H1 (cell line): ENCODE measurements around the gene CHST12. TPM values are rescaled to one million over a fixed set of nuclear protein-coding genes. Genes with fewer than 3 reads are reported as not detected.

ENCODE experiments used
- CTCF ChIA-PET: fragments of 300-600 bp; sonication (Branson Sonifier 250); formaldehyde crosslinking; loops from one replicate; lab custom pipeline; 2021; ENCODE audit not compliant: partially characterized antibody; lab: Charles Lee
- POLR2A ChIA-PET: fragments of 300-600 bp; sonication (Branson Sonifier 250); formaldehyde crosslinking; loops from one replicate; lab custom pipeline; 2021; ENCODE audit warnings: inconsistent platforms; ENCODE audit not compliant: partially characterized antibody; lab: Charles Lee
- DNase-seq, 2 experiments: peaks; one replicate each; pipeline versions ENCODE4 v3.0.0 to v3.0.0-alpha.2; 2010 to 2022; ENCODE audit warnings: low spot score in 2 of 2, low read depth in 1 of 2, mixed read lengths in 1 of 2
- FAIRE-seq: peaks from 2 replicates; lab custom pipeline; 2011; peaks lifted over from hg19 to GRCh38; lab: Jason Lieb, UNC
- H2AFZ ChIP-seq: 2 replicates; pipeline ENCODE4 v1.8.1; 2012; ENCODE audit warnings: low read length, inconsistent platforms
- H2AK5ac ChIP-seq: 2 replicates; pipeline ENCODE4 v1.6.1; 2013; ENCODE audit warnings: low read depth, low read length
- H2BK120ac ChIP-seq: replicated peaks from 2 replicates; pipeline ENCODE3; 2013; ENCODE audit warnings: low read depth, low read length, inconsistent platforms
- H2BK12ac ChIP-seq: 2 replicates; pipeline ENCODE4 v1.6.1; 2013; ENCODE audit warnings: low read depth, low read length
- H2BK15ac ChIP-seq: 2 replicates; pipeline ENCODE4 v1.6.1; 2013; ENCODE audit warnings: low read length
- H2BK20ac ChIP-seq: 2 replicates; pipeline ENCODE4 v1.6.1; 2013; ENCODE audit warnings: low read length
- H2BK5ac ChIP-seq: 2 replicates; pipeline ENCODE4 v1.6.1; 2013; ENCODE audit warnings: low read depth, low read length
- H3K14ac ChIP-seq: 2 replicates; pipeline ENCODE4 v1.6.1; 2013; ENCODE audit warnings: inconsistent platforms; ENCODE audit not compliant: insufficient read length
- H3K18ac ChIP-seq: 2 replicates; pipeline ENCODE4 v1.6.1; 2013; ENCODE audit warnings: low read length; ENCODE audit errors: extremely low read depth
- H3K23ac ChIP-seq: 2 replicates; pipeline ENCODE4 v1.6.1; 2013; ENCODE audit warnings: inconsistent platforms; ENCODE audit not compliant: insufficient read length
- H3K23me2 ChIP-seq: 2 replicates; pipeline ENCODE4 v1.6.1; 2013; ENCODE audit warnings: low read depth, low read length
- H3K27ac ChIP-seq: 2 replicates; pipeline ENCODE4 v1.6.1; 2011; ENCODE audit warnings: low read depth, low read length, inconsistent platforms
- H3K27me3 ChIP-seq, 4 experiments: replicated peaks in 1 of 4; 1 replicate in 1 of 4; 2 replicates in 3 of 4; pipeline versions ENCODE4 v1.6.1 to v1.8.1; 2011 to 2013; ENCODE audit warnings: low read length in 3 of 4, mild to moderate bottlenecking in 3 of 4, inconsistent platforms in 2 of 4, mixed read lengths in 2 of 4, moderate library complexity in 1 of 4; ENCODE audit not compliant: control insufficient read depth in 3 of 4, insufficient read depth in 3 of 4; ENCODE audit errors: extremely low read depth in 1 of 4
- H3K36me3 ChIP-seq, 4 experiments: 2 replicates each; pipeline versions ENCODE4 v1.6.1 to v1.8.1; 2011 to 2013; ENCODE audit warnings: mild to moderate bottlenecking in 4 of 4, low read length in 3 of 4, moderate library complexity in 2 of 4, control low read depth in 1 of 4, inconsistent platforms in 1 of 4; ENCODE audit not compliant: insufficient read depth in 4 of 4, control insufficient read depth in 2 of 4
- H3K4ac ChIP-seq: replicated peaks from 2 replicates; pipeline ENCODE3; 2013; ENCODE audit warnings: low read length, low read depth, mixed read lengths, inconsistent platforms; ENCODE audit not compliant: insufficient read length
- H3K4me1 ChIP-seq, 4 experiments: replicated peaks in 1 of 4; 1 replicate in 1 of 4; 2 replicates in 3 of 4; pipeline versions ENCODE4 v1.6.1 to v1.8.1; 2011 to 2013; ENCODE audit warnings: low read length in 3 of 4, inconsistent platforms in 2 of 4, mixed read lengths in 1 of 4; ENCODE audit not compliant: insufficient read depth in 4 of 4, control insufficient read depth in 3 of 4
- H3K4me2 ChIP-seq, 2 experiments: 2 replicates each; pipeline versions ENCODE4 v1.6.1 to v1.8.1; 2011 to 2013; ENCODE audit warnings: low read depth in 2 of 2, low read length in 2 of 2, control low read depth in 1 of 2, inconsistent platforms in 1 of 2, mild to moderate bottlenecking in 1 of 2; ENCODE audit not compliant: insufficient read depth in 1 of 2
- H3K4me3 ChIP-seq, 4 experiments: fragments of 200-600, 300-600 bp in 1 of 4; sonication (generic), shearing (Covaris generic), sonication (Bioruptor Twin) in 1 of 4; 2 replicates each; pipeline versions ENCODE4 v1.5.1 to v1.8.1; 2011 to 2016; ENCODE audit warnings: low read length in 4 of 4, low read depth in 3 of 4, control low read depth in 2 of 4, inconsistent platforms in 2 of 4, mild to moderate bottlenecking in 2 of 4, mixed read lengths in 1 of 4, moderate library complexity in 1 of 4; ENCODE audit not compliant: insufficient read depth in 2 of 4; ENCODE audit errors: extremely low read depth in 1 of 4
- H3K56ac ChIP-seq: replicated peaks from 2 replicates; pipeline ENCODE3; 2013; ENCODE audit warnings: low read depth, mild to moderate bottlenecking, mixed read lengths, low read length, inconsistent platforms; ENCODE audit not compliant: insufficient read length
- H3K79me1 ChIP-seq: 2 replicates; pipeline ENCODE4 v1.6.1; 2013; ENCODE audit warnings: low read depth, low read length, control low read depth
- H3K79me2 ChIP-seq, 2 experiments: 2 replicates each; pipeline versions ENCODE4 v1.6.1 to v1.8.1; 2012 to 2013; ENCODE audit warnings: low read length in 2 of 2, mild to moderate bottlenecking in 2 of 2, inconsistent platforms in 1 of 2; ENCODE audit not compliant: insufficient read depth in 2 of 2, control insufficient read depth in 1 of 2
- H3K9ac ChIP-seq, 4 experiments: replicated peaks in 1 of 4; 1 replicate in 1 of 4; 2 replicates in 3 of 4; pipeline versions ENCODE4 v1.6.1 to v1.8.1; 2011 to 2013; ENCODE audit warnings: low read depth in 3 of 4, low read length in 3 of 4, control low read depth in 2 of 4, mild to moderate bottlenecking in 2 of 4, moderate library complexity in 2 of 4, inconsistent platforms in 1 of 4; ENCODE audit errors: extremely low read depth in 1 of 4
- H3K9me3 ChIP-seq, 2 experiments: 2 replicates each; pipeline versions ENCODE4 v1.6.1 to v1.8.1; 2012 to 2013; ENCODE audit warnings: mild to moderate bottlenecking in 2 of 2, moderate library complexity in 2 of 2, control low read depth in 1 of 2, inconsistent platforms in 1 of 2, low read depth in 1 of 2, low read length in 1 of 2, mixed read lengths in 1 of 2; ENCODE audit not compliant: insufficient read depth in 2 of 2
- H4K20me1 ChIP-seq, 2 experiments: replicated peaks in 1 of 2; 2 replicates each; pipeline versions ENCODE3 to v1.8.1; 2011 to 2013; ENCODE audit warnings: inconsistent platforms in 2 of 2, low read length in 2 of 2, mild to moderate bottlenecking in 1 of 2; ENCODE audit not compliant: insufficient read depth in 2 of 2, control insufficient read depth in 1 of 2
- H4K5ac ChIP-seq: 2 replicates; pipeline ENCODE4 v1.6.1; 2013; ENCODE audit warnings: low read length, low read depth, mixed read lengths, inconsistent platforms; ENCODE audit not compliant: insufficient read length
- H4K8ac ChIP-seq: 2 replicates; pipeline ENCODE4 v1.8.0; 2013; ENCODE audit warnings: mild to moderate bottlenecking, moderate library complexity, low read length, inconsistent platforms; ENCODE audit not compliant: insufficient read depth; ENCODE audit errors: extremely low read depth
- H4K91ac ChIP-seq: replicated peaks from 2 replicates; pipeline ENCODE3; 2013; ENCODE audit warnings: low read length, mixed read lengths, inconsistent platforms; ENCODE audit not compliant: insufficient read length
- ATF3 ChIP-seq: IDR thresholded peaks from 2 replicates; pipeline ENCODE4 v1.6.1; 2011; ENCODE audit warnings: low read depth, mild to moderate bottlenecking, low read length; ENCODE audit not compliant: insufficient read depth
- POU5F1 ChIP-seq: IDR thresholded peaks from 2 replicates; pipeline ENCODE4 v1.6.1; 2011; ENCODE audit warnings: low read depth, mild to moderate bottlenecking, low read length, moderate library complexity
- WGBS, 2 experiments: shearing (Covaris generic) in 1 of 2; methylation state at CpG; one replicate each; pipeline versions ENCODE4 v1.1.6 to v1.1.7; 2013 to 2015; ENCODE audit warnings: low lambda C conversion rate in 2 of 2, mixed read lengths in 2 of 2, inconsistent platforms in 1 of 2, low coverage in 1 of 2, missing lambda C conversion rate in 1 of 2; ENCODE audit not compliant: insufficient replicate concordance in 2 of 2, insufficient coverage in 1 of 2, insufficient read length in 1 of 2; ENCODE audit errors: extremely low coverage in 1 of 2, missing lambda C conversion rate in 1 of 2; 5-methylcytosine and 5-hydroxymethylcytosine counted together
- polyA plus RNA-seq, 7 experiments: library from polyadenylated mRNA; depleted of rRNA in 3 of 7; stranded (reverse) in 5 of 7; unstranded in 2 of 7; fragments of >200 nt in 5 of 7; fragments of 200-250 nt in 2 of 7; gene quantifications; 1 replicate in 5 of 7; 2 replicates in 1 of 7; 4 replicates in 1 of 7; pipeline versions ENCODE4 v1.2.1 to v1.2.3, GENCODE V29; 2011 to 2013; ENCODE audit warnings: missing spikeins in 2 of 7, mixed read lengths in 2 of 7
- total RNA-seq: library from RNA; stranded (reverse); fragmentation: NEBNext Ultra II Directional; extraction: Animal tissue kit (Norgen Biotek cat#: 25700); gene quantifications from 2 replicates; pipeline ENCODE4 v1.2.1, GENCODE V29; 2021

CHST12 gene
- total and polyA plus RNA-seq, 2 of the 8 experiments (the other 6 are each of a cell fraction or from before 2014, with no cell fraction given): 13.4 to 24.1 TPM

- no peak overlapping the region for H3K27ac ChIP-seq
- H4K20me1 ChIP-seq: peaks cover 21 to 33% of the 10 kb centered on the region in 2 experiments
Observed at GRCh38 chr7:2357571-2357970, 45.8 kb upstream of the CHST12 start.

More at GRCh38 chr7:2357571-2357970, 45.8 kb upstream of the CHST12 start:
- no peak overlapping the region for H3K9ac ChIP-seq
- no peak for DNase-seq
- no peaks in the 10 kb centered on the region for H3K9me3 ChIP-seq
- H3K18ac ChIP-seq: no peak overlapping the region
- H3K14ac ChIP-seq: no peak overlapping the region
- H3K27me3 ChIP-seq: no peaks in the 10 kb centered on the region
- no peak overlapping the region for H2AFZ ChIP-seq
- ChIA-PET POLR2A (interaction anchor here (0.6 to 7.6 kb wide), 9 partner anchors 8 to 126 kb away, joined by 3 to 38 read pairs (median 4); no protein-coding TSS in a partner anchor), CTCF (interaction anchor here (0.6 to 0.8 kb wide), 3 partner anchors 108 to 750 kb away, joined by 3 to 4 read pairs (median 3); no protein-coding TSS in a partner anchor)
- H3K23ac ChIP-seq: no peak overlapping the region
- no peak overlapping the region for H3K4me3 ChIP-seq
- H3K36me3 ChIP-seq: peaks cover 13 to 34% (median 19%) of the 10 kb centered on the region in 4 experiments
- TF ChIP-seq POU5F1: no peak
- TF ChIP-seq ATF3: no peak
- H2AK5ac ChIP-seq: no peak overlapping the region; the same call in 1 of the 2 replicates
- 88% methylated on average over 6 of the region's 6 CpGs; no CpG with 5 or more reads in 1 of the 2 experiments for WGBS, 2 experiments
- H4K91ac ChIP-seq: no peak overlapping the region
- no peak for FAIRE-seq
- H4K8ac ChIP-seq: no peak overlapping the region
- H3K23me2 ChIP-seq: peaks cover 8% of the 10 kb centered on the region
- no peak overlapping the region for H2BK5ac ChIP-seq
- H4K5ac ChIP-seq: no peak overlapping the region
- H3K79me2 ChIP-seq: peaks cover 54 to 86% of the 10 kb centered on the region in 2 experiments
- peak overlapping the region in 1 of 2 experiments; percentile 29; a peak in 1 of 4 replicates for H3K4me2 ChIP-seq
- H3K4me1 ChIP-seq: peaks cover 0 to 1% (median 0%) of the 10 kb centered on the region in 4 experiments; a peak in 4 of 7 replicates
- H2BK20ac ChIP-seq: no peak overlapping the region
- H3K79me1 ChIP-seq: peaks cover 9% of the 10 kb centered on the region; the same call in 1 of the 2 replicates
- no peak overlapping the region for H3K56ac ChIP-seq
- no peak overlapping the region for H2BK12ac ChIP-seq
- no peak overlapping the region for H3K4ac ChIP-seq
- no peak overlapping the region for H2BK15ac ChIP-seq
- no peak overlapping the region for H2BK120ac ChIP-seq
